GM18951 (cell line): ENCODE measurements around the gene OR2H2.

Experiments used
- POLR2A ChIP-seq: IDR thresholded peaks from 4 replicates; pipeline ENCODE4 v1.6.1; 2011; ENCODE audit warnings: mild to moderate bottlenecking; ENCODE audit not compliant: insufficient read length, insufficient read depth; ENCODE audit errors: extremely low read depth
- in situ Hi-C: fragments of 300-500 bp; cut with MboI; formaldehyde crosslinking; loops from one replicate; pipeline ENCODE4 v1.12.0; 2022; ENCODE audit warnings: low sequenced_read_pairs, mixed read lengths, inconsistent platforms; ENCODE audit not compliant: unreplicated experiment

The OR2H2 gene

GRCh38 chr6:29602564-29603361 lies 17.8 kb downstream of the OR2H2 start:
- no peak for TF ChIP-seq POLR2A
- in situ Hi-C loops, result no loop called here

- TF ChIP-seq POLR2A, result no peak
- in situ Hi-C loops, result no loop called here
Observed at GRCh38 chr6:29603456-29603855, 18.5 kb downstream of the OR2H2 start.

- in situ Hi-C loops, result no loop called here
Observed at GRCh38 chr6:29603930-29604329, 19.0 kb downstream of the OR2H2 start.

GRCh38 chr6:29608131-29608530 lies 23.2 kb downstream of the OR2H2 start:
- TF ChIP-seq POLR2A, result no peak
- in situ Hi-C loops, result no loop called here

More at GRCh38 chr6:29603930-29604329, 19.0 kb downstream of the OR2H2 start:
- no peak for TF ChIP-seq POLR2A

- TF ChIP-seq POLR2A, result no peak
Observed at GRCh38 chr6:29610540-29610939, 25.6 kb downstream of the OR2H2 start.

GRCh38 chr6:29611426-29611825 lies 26.5 kb downstream of the OR2H2 start:
- no peak for TF ChIP-seq POLR2A
- in situ Hi-C loops, result no loop called here

More at GRCh38 chr6:29610540-29610939, 25.6 kb downstream of the OR2H2 start:
- in situ Hi-C loops, result no loop called here

- in situ Hi-C loops, result no loop called here
- TF ChIP-seq POLR2A, result no peak
Observed at GRCh38 chr6:29617782-29618554, 33.0 kb downstream of the OR2H2 start.

GRCh38 chr6:29619578-29620160 lies 34.7 kb downstream of the OR2H2 start:
- in situ Hi-C loops, result no loop called here
- no peak for TF ChIP-seq POLR2A

- in situ Hi-C loops, result no loop called here
- no peak for TF ChIP-seq POLR2A
Observed at GRCh38 chr6:29620630-29621029, 35.7 kb downstream of the OR2H2 start.

GRCh38 chr6:29624520-29624961 lies 39.6 kb downstream of the OR2H2 start:
- in situ Hi-C loops, result no loop called here
- TF ChIP-seq POLR2A, result no peak

- no peak for TF ChIP-seq POLR2A
Observed at GRCh38 chr6:29625337-29625930, 40.5 kb downstream of the OR2H2 start.

GRCh38 chr6:29626948-29627754 lies 42.2 kb downstream of the OR2H2 start:
- no peak for TF ChIP-seq POLR2A
- in situ Hi-C loops, result no loop called here

More at GRCh38 chr6:29625337-29625930, 40.5 kb downstream of the OR2H2 start:
- in situ Hi-C loops, result no loop called here
